Measurements from ENCODE around the gene ZNF672. TPM values are rescaled to one million over a fixed set of nuclear protein-coding genes. Genes with fewer than 3 reads are reported as not detected.

ZNF672 gene
- total RNA-seq, 2 donors from 2014 or later: 33.8 to 34.2 TPM

- peaks cover 13 to 37% of the 10 kb centered on the region in 2 donors for H3K4me1 ChIP-seq (ENCODE audit: control insufficient read depth in 1 of 2, low read depth in 2 of 2)
- H3K36me3 ChIP-seq: peaks cover 16% of the 10 kb centered on the region
- no peaks in the 10 kb centered on the region for H3K9me3 ChIP-seq
- no peaks in the 10 kb centered on the region for H3K27me3 ChIP-seq (replicated peaks; ENCODE audit: insufficient read depth)
- peak; percentile 42 for TF ChIP-seq CTCF (IDR thresholded peaks at IDR 0.05)
- ATAC-seq (ENCODE audit: insufficient number of reproducible peaks, low FRiP score, low read depth): no peak
- peak overlapping the region; percentile 45 for H3K4me3 ChIP-seq
- DNase-seq (ENCODE audit: low spot score): no peak
- H3K27ac ChIP-seq: peak overlapping the region; percentile 33 to 79
These were observed 3.8 kb downstream of the ZNF672 start for GRCh38 chr1:248841702-248842395.

- no peaks in the 10 kb centered on the region for H3K27me3 ChIP-seq (replicated peaks; ENCODE audit: insufficient read depth)
- no peak overlapping the region for H3K4me3 ChIP-seq
- H3K36me3 ChIP-seq: peaks cover 26% of the 10 kb centered on the region
- ATAC-seq (ENCODE audit: insufficient number of reproducible peaks, low FRiP score, low read depth) (no peak), DNase-seq (ENCODE audit: low spot score) (no peak)
- peaks cover 13 to 31% of the 10 kb centered on the region in 2 donors for H3K4me1 ChIP-seq (ENCODE audit: control insufficient read depth in 1 of 2, low read depth in 2 of 2)
- no peak for TF ChIP-seq CTCF (IDR thresholded peaks at IDR 0.05)
- peak overlapping the region; percentile 33 to 79 for H3K27ac ChIP-seq
- H3K9me3 ChIP-seq: no peaks in the 10 kb centered on the region
These were observed 4.8 kb downstream of the ZNF672 start for GRCh38 chr1:248842781-248843331.

GRCh38 chr1:248843687-248844086 lies 5.7 kb downstream of the ZNF672 start:
- H3K4me1 ChIP-seq (ENCODE audit: control insufficient read depth in 1 of 2, low read depth in 2 of 2): peaks cover 13 to 31% of the 10 kb centered on the region in 2 donors
- H3K27me3 ChIP-seq (replicated peaks; ENCODE audit: insufficient read depth): no peaks in the 10 kb centered on the region
- no peak for DNase-seq (ENCODE audit: low spot score)
- H3K4me3 ChIP-seq: no peak overlapping the region
- TF ChIP-seq CTCF (IDR thresholded peaks at IDR 0.05): no peak
- H3K9me3 ChIP-seq: no peaks in the 10 kb centered on the region
- peaks cover 34% of the 10 kb centered on the region for H3K36me3 ChIP-seq
- ATAC-seq (ENCODE audit: insufficient number of reproducible peaks, low FRiP score, low read depth): no peak
- H3K27ac ChIP-seq: no peak overlapping the region

- ATAC-seq (ENCODE audit: insufficient number of reproducible peaks, low FRiP score, low read depth): no peak
These were observed 6.5 kb downstream of the ZNF672 start for GRCh38 chr1:248844526-248844925.

More at GRCh38 chr1:248844526-248844925, 6.5 kb downstream of the ZNF672 start:
- Histone ChIP-seq H3K36me3 (peaks cover 43% of the 10 kb centered on the region), H3K27ac (no peak overlapping the region), H3K4me1 (ENCODE audit: control insufficient read depth in 1 of 2, low read depth in 2 of 2) (peaks cover 9 to 25% of the 10 kb centered on the region in 2 donors), H3K4me3 (no peak overlapping the region), H3K27me3 (replicated peaks; ENCODE audit: insufficient read depth) (no peaks in the 10 kb centered on the region), H3K9me3 (no peaks in the 10 kb centered on the region)
- DNase-seq (ENCODE audit: low spot score): no peak
- no peak for TF ChIP-seq CTCF (IDR thresholded peaks at IDR 0.05)

Data from thoracic aorta (tissue), 2 donors.